HepG2 (cell line): Measurements from ENCODE around the gene HRH3. TPM values are rescaled to one million over a fixed set of nuclear protein-coding genes. Genes with fewer than 3 reads are reported as not detected.

Experiments
- AGO2 ChIP-seq: fragments of 200-400 bp; formaldehyde crosslinking; optimal IDR thresholded peaks from 2 replicates; pipeline ENCODE3; 2017; ENCODE audit warnings: mild to moderate bottlenecking, low read depth, low read length, moderate library complexity
- ARHGAP35 ChIP-seq: sonication (generic); formaldehyde crosslinking; IDR thresholded peaks from 2 replicates; pipeline ENCODE4 v1.9.0; 2022; ENCODE audit warnings: mild to moderate bottlenecking, inconsistent platforms, moderate library complexity, missing genetic modification reagents, borderline replicate concordance
- CREB1 ChIP-seq, 2 experiments: fragments of 450-650 bp in 1 of 2; IDR thresholded peaks; 2 replicates each; pipeline ENCODE4 v1.6.1; 2016 to 2017; ENCODE audit warnings: control low read depth in 1 of 2, mild to moderate bottlenecking in 1 of 2, missing compliant biosample characterization in 1 of 2, missing genetic modification characterization in 1 of 2
- DZIP1 ChIP-seq: sonication (generic); formaldehyde crosslinking; IDR thresholded peaks from 2 replicates; pipeline ENCODE4 v1.5.0; 2020; ENCODE audit warnings: mild to moderate bottlenecking, missing genetic modification reagents
- FIP1L1 ChIP-seq: fragments of 200-400 bp; formaldehyde crosslinking; IDR thresholded peaks from 2 replicates; pipeline ENCODE4 v1.6.1; 2018; ENCODE audit warnings: low read depth, mild to moderate bottlenecking, low read length, moderate library complexity, borderline replicate concordance; ENCODE audit not compliant: insufficient read depth
- IRF1 ChIP-seq: sonication (generic); formaldehyde crosslinking; IDR thresholded peaks from 2 replicates; pipeline ENCODE4 v1.4.0; 2020; ENCODE audit warnings: low read depth, mild to moderate bottlenecking, missing genetic modification reagents
- IRF2 ChIP-seq: IDR thresholded peaks from 2 replicates; pipeline ENCODE4 v1.6.1; 2018; ENCODE audit warnings: missing genetic modification reagents, missing compliant biosample characterization
- KDM1A ChIP-seq: IDR thresholded peaks from 2 replicates; pipeline ENCODE4 v1.6.1; 2016; ENCODE audit warnings: missing compliant biosample characterization
- KDM6A ChIP-seq: IDR thresholded peaks from 2 replicates; pipeline ENCODE4 v1.6.1; 2016; ENCODE audit warnings: low read depth
- MYNN ChIP-seq: sonication (generic); formaldehyde crosslinking; IDR thresholded peaks from 2 replicates; pipeline ENCODE4 v1.4.0; 2020; ENCODE audit warnings: mild to moderate bottlenecking, low read depth, missing genetic modification reagents
- NCOA1 ChIP-seq: sonication (generic); formaldehyde crosslinking; IDR thresholded peaks from 2 replicates; pipeline ENCODE4 v1.9.0; 2021; ENCODE audit warnings: missing genetic modification reagents
- NPAS2 ChIP-seq: sonication (generic); formaldehyde crosslinking; IDR thresholded peaks from 2 replicates; pipeline ENCODE4 v1.8.0; 2022; ENCODE audit warnings: mild to moderate bottlenecking, missing genetic modification reagents, borderline replicate concordance
- PPARG ChIP-seq: conservative IDR thresholded peaks from 2 replicates; pipeline ENCODE4 v1.6.1; 2016; ENCODE audit warnings: missing biosample characterization, missing genetic modification reagents
- RFXANK ChIP-seq: IDR thresholded peaks from 2 replicates; pipeline ENCODE4 v1.6.1; 2016
- SOX5 ChIP-seq: IDR thresholded peaks from 2 replicates; pipeline ENCODE4 v1.6.1; 2016; ENCODE audit warnings: borderline replicate concordance
- TAF1 ChIP-seq: sonication (generic); formaldehyde crosslinking; IDR thresholded peaks from 2 replicates; pipeline ENCODE4 v1.4.0; 2020; ENCODE audit warnings: missing genetic modification reagents
- XRCC5 ChIP-seq: fragments of 200-400 bp; formaldehyde crosslinking; optimal IDR thresholded peaks from 2 replicates; pipeline ENCODE3; 2017; ENCODE audit warnings: mild to moderate bottlenecking, low read length
- ZBTB21 ChIP-seq: sonication (generic); formaldehyde crosslinking; IDR thresholded peaks from 2 replicates; pipeline ENCODE4 v1.4.0; 2020; ENCODE audit warnings: missing genetic modification reagents
- ZNF552 ChIP-seq: sonication (generic); formaldehyde crosslinking; IDR thresholded peaks from 2 replicates; pipeline ENCODE4 v1.9.0; 2022; ENCODE audit warnings: missing genetic modification reagents, mild to moderate bottlenecking, borderline replicate concordance
- ZNF597 ChIP-seq: sonication (generic); formaldehyde crosslinking; IDR thresholded peaks from 2 replicates; pipeline ENCODE4 v1.5.0; 2020; ENCODE audit warnings: missing genetic modification reagents
- polyA plus RNA-seq, 8 experiments: library from polyadenylated mRNA; depleted of rRNA in 3 of 8; stranded (reverse) in 7 of 8; unstranded in 1 of 8; fragments of >200 nt; fragmentation: Illumina TruSeq in 4 of 8; extraction: Trizol in 4 of 8; gene quantifications; 2 replicates each; pipeline versions ENCODE4 v1.2.1 to v1.2.3, GENCODE V29; 2011 to 2016; ENCODE audit warnings: low read depth in 4 of 8, missing spikeins in 1 of 8, mixed read lengths in 1 of 8; ENCODE audit not compliant: insufficient read depth in 1 of 8
- total RNA-seq, 5 experiments: library from RNA; depleted of rRNA; stranded (reverse); fragments of >200 nt; fragmentation: Illumina TruSeq; extraction: Trizol; gene quantifications; 2 replicates each; pipeline ENCODE4 v1.2.3, GENCODE V29; 2016; ENCODE audit warnings: low read depth in 1 of 5
- TF ChIP-seq, protein P1 (sequence below): sonication (generic); formaldehyde crosslinking; IDR thresholded peaks from 2 replicates; pipeline ENCODE4 v1.4.0; 2020; ENCODE audit warnings: low read depth, mild to moderate bottlenecking, missing genetic modification reagents
- TF ChIP-seq, protein P2 (sequence below): sonication (generic); formaldehyde crosslinking; IDR thresholded peaks from 2 replicates; pipeline ENCODE4 v1.4.0; 2020; ENCODE audit warnings: missing genetic modification reagents, low read depth, mild to moderate bottlenecking, borderline replicate concordance

Gene HRH3
- total and polyA plus RNA-seq, 2 of the 13 experiments (the other 11 are each of a cell fraction or from before 2014, with no cell fraction given), result 0.18 TPM; not detected in 1

- TF ChIP-seq DZIP1 (CRISPR knock-in tag), result peak; percentile 82; the same call in 1 of the 2 replicates
- TF ChIP-seq, protein P1, sequence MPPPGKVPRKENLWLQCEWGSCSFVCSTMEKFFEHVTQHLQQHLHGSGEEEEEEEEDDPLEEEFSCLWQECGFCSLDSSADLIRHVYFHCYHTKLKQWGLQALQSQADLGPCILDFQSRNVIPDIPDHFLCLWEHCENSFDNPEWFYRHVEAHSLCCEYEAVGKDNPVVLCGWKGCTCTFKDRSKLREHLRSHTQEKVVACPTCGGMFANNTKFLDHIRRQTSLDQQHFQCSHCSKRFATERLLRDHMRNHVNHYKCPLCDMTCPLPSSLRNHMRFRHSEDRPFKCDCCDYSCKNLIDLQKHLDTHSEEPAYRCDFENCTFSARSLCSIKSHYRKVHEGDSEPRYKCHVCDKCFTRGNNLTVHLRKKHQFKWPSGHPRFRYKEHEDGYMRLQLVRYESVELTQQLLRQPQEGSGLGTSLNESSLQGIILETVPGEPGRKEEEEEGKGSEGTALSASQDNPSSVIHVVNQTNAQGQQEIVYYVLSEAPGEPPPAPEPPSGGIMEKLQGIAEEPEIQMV (CRISPR knock-in tag), result peak; percentile 96
- peak; percentile 22; the same call in 1 of the 2 replicates for TF ChIP-seq ZBTB21 (CRISPR knock-in tag)
- TF ChIP-seq, protein P2, sequence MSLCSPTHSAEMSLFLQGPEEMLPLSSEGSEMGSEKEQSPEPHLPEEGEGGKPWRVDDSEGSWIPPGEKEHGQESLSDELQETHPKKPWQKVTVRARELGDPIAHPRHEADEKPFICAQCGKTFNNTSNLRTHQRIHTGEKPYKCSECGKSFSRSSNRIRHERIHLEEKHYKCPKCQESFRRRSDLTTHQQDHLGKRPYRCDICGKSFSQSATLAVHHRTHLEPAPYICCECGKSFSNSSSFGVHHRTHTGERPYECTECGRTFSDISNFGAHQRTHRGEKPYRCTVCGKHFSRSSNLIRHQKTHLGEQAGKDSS (CRISPR knock-in tag), result peak; percentile 99
- TF ChIP-seq ARHGAP35 (CRISPR knock-in tag), result peak; percentile 99
- peak; percentile 91; the same call in 1 of the 2 replicates for TF ChIP-seq FIP1L1
- peak; percentile 97 for TF ChIP-seq ZNF597
- no peak for TF ChIP-seq NPAS2
- peak; percentile 81; the same call in 1 of the 2 replicates for TF ChIP-seq PPARG
- peak; percentile 94 for TF ChIP-seq XRCC5
- TF ChIP-seq MYNN (CRISPR knock-in tag), result peak; percentile 63
- TF ChIP-seq SOX5, result peak; percentile 71; the same call in 1 of the 2 replicates
- peak; percentile 41; the same call in 1 of the 2 replicates for TF ChIP-seq KDM1A (CRISPR knock-in tag)
- no peak for TF ChIP-seq KDM6A (CRISPR knock-in tag)
- TF ChIP-seq NCOA1, result peak; percentile 89
- TF ChIP-seq TAF1, result peak; percentile 100
- TF ChIP-seq IRF1, result peak; percentile 5
- TF ChIP-seq CREB1 (IDR thresholded peaks at IDR 0.05), result peak; percentile 98
- peak; percentile 97 for TF ChIP-seq CREB1 (CRISPR knock-in tag; IDR thresholded peaks at IDR 0.05)
- TF ChIP-seq AGO2, result peak; percentile 100
- TF ChIP-seq IRF2 (CRISPR knock-in tag), result peak; percentile 99
- TF ChIP-seq RFXANK (CRISPR knock-in tag), result peak; percentile 93
- peak; percentile 89; the same call in 1 of the 2 replicates for TF ChIP-seq ZNF552 (CRISPR knock-in tag)
Observed at GRCh38 chr20:62182469-62183425, 37.3 kb downstream of the HRH3 start, which contains the start of gene MTG2 (continued).
